HCT116 (cell line): ENCODE measurements around the gene GMDS. TPM values are rescaled to one million over a fixed set of nuclear protein-coding genes. Genes with fewer than 3 reads are reported as not detected.

Source experiments
- ATAC-seq: fragments of 200-7000 bp; cut with Tn5 transposase; 2 replicates; pipeline ENCODE4 v1.9.1; 2020; ENCODE audit warnings: mild to moderate bottlenecking, moderate library complexity
- BruUV-seq: library from RNA; stranded (reverse); fragments of 400-500 nt; replicated peaks from 2 replicates; lab custom pipeline; 2021; lab: Mats Ljungman, UMichigan
- CTCF ChIA-PET: fragments of 300-600 bp; sonication (Branson Sonifier 250); formaldehyde crosslinking; loops from one replicate; lab custom pipeline; 2021; ENCODE audit warnings: antibody characterized with exemption; lab: Charles Lee
- POLR2A ChIA-PET: fragments of 300-600, 350-600 bp; sonication (Branson Sonifier 250); formaldehyde crosslinking; loops from one replicate; lab custom pipeline; 2021; ENCODE audit warnings: antibody characterized with exemption; lab: Charles Lee
- RAD21 ChIA-PET, 2 experiments: fragments of 300-600 bp; sonication (Branson Sonifier 250); formaldehyde crosslinking; loops; one replicate each; lab custom pipeline; 2023; ENCODE audit warnings: low total read pairs in 2 of 2; ENCODE audit not compliant: uncharacterized antibody in 2 of 2, unreplicated experiment in 2 of 2, low non-redundant PET in 1 of 2; lab: Charles Lee
- DNase-seq: peaks from one replicate; pipeline ENCODE4 v3.0.0-alpha.2; 2010; ENCODE audit warnings: low read depth, low spot score
- H2AFZ ChIP-seq: fragments of 200-600 bp; shearing (Covaris generic), sonication (generic); 2 replicates; pipeline ENCODE4 v1.6.1; 2017; ENCODE audit warnings: low read depth, mixed run types, mixed read lengths, antibody characterized with exemption, low read length; ENCODE audit not compliant: poor library complexity, severe bottlenecking
- H3K27ac ChIP-seq: 2 replicates; pipeline ENCODE4 v1.5.1; 2012; ENCODE audit warnings: low read depth, low read length
- H3K27me3 ChIP-seq: fragments of 200-600 bp; sonication (generic); 2 replicates; pipeline ENCODE4 v1.6.1; 2016; ENCODE audit warnings: mixed run types, low read length, mixed read lengths; ENCODE audit not compliant: insufficient read depth
- H3K36me3 ChIP-seq, 2 experiments: fragments of 200-500 bp in 1 of 2; fragments of 200-600 bp in 1 of 2; sonication (Bioruptor generic) in 1 of 2; sonication (generic) in 1 of 2; 2 replicates each; pipeline versions ENCODE4 v1.5.1 to v1.6.1; 2014 to 2016; ENCODE audit warnings: low read length in 2 of 2, inconsistent platforms in 1 of 2, mixed read lengths in 1 of 2, mixed run types in 1 of 2; ENCODE audit not compliant: insufficient read depth in 2 of 2, control insufficient read depth in 1 of 2
- H3K4me1 ChIP-seq, 2 experiments: fragments of 200-600 bp in 1 of 2; sonication (generic) in 1 of 2; 2 replicates each; pipeline versions ENCODE4 v1.5.1 to v1.6.1; 2012 to 2017; ENCODE audit warnings: low read length in 2 of 2, inconsistent platforms in 1 of 2, mild to moderate bottlenecking in 1 of 2, mixed read lengths in 1 of 2, mixed run types in 1 of 2, moderate library complexity in 1 of 2; ENCODE audit not compliant: insufficient read depth in 2 of 2, control insufficient read depth in 1 of 2
- H3K4me2 ChIP-seq: fragments of 200-600 bp; sonication (generic); 2 replicates; pipeline ENCODE4 v1.6.1; 2017; ENCODE audit warnings: mixed run types, low read length, mixed read lengths
- H3K4me3 ChIP-seq, 2 experiments: fragments of 200-600 bp in 1 of 2; sonication (generic) in 1 of 2; replicated peaks in 1 of 2; 2 replicates each; pipeline ENCODE4 v1.5.1; 2011 to 2016; ENCODE audit warnings: low read length in 2 of 2, control low read depth in 1 of 2, low read depth in 1 of 2, mild to moderate bottlenecking in 1 of 2, mixed read lengths in 1 of 2, mixed run types in 1 of 2
- H3K79me2 ChIP-seq: fragments of 200-600 bp; sonication (generic); 2 replicates; pipeline ENCODE4 v1.6.1; 2017; ENCODE audit warnings: mild to moderate bottlenecking, mixed run types, low read length, moderate library complexity, mixed read lengths; ENCODE audit not compliant: insufficient read depth
- H3K9ac ChIP-seq: fragments of 200-600 bp; sonication (generic); 2 replicates; pipeline ENCODE4 v1.6.1; 2016; ENCODE audit warnings: low read length, mixed read lengths
- H3K9me2 ChIP-seq: fragments of 200-600 bp; sonication (generic), shearing (Covaris generic); 2 replicates; pipeline ENCODE4 v1.6.1; 2017; ENCODE audit warnings: mixed run types, mild to moderate bottlenecking, moderate library complexity; ENCODE audit not compliant: insufficient read depth
- H3K9me3 ChIP-seq, 2 experiments: fragments of 200-500 bp in 1 of 2; fragments of 200-600 bp in 1 of 2; sonication (Bioruptor generic) in 1 of 2; sonication (generic) in 1 of 2; 2 replicates each; pipeline ENCODE4 v1.6.1; 2014 to 2017; ENCODE audit warnings: low read length in 2 of 2, mixed read lengths in 2 of 2, inconsistent platforms in 1 of 2, low read depth in 1 of 2, mild to moderate bottlenecking in 1 of 2, mixed run types in 1 of 2, moderate library complexity in 1 of 2; ENCODE audit not compliant: control insufficient read depth in 1 of 2, insufficient read depth in 1 of 2
- H4K20me1 ChIP-seq: fragments of 200-600 bp; sonication (generic), shearing (Covaris generic); 2 replicates; pipeline ENCODE4 v1.6.1; 2017; ENCODE audit warnings: mixed run types, mild to moderate bottlenecking, moderate library complexity; ENCODE audit not compliant: insufficient read depth
- CEBPB ChIP-seq: IDR thresholded peaks from 2 replicates; pipeline ENCODE4 v1.6.1; 2012; ENCODE audit warnings: low read depth
- ELF1 ChIP-seq: IDR thresholded peaks from 2 replicates; pipeline ENCODE4 v1.6.1; 2012; ENCODE audit warnings: low read depth, borderline replicate concordance
- JUND ChIP-seq: IDR thresholded peaks from 2 replicates; pipeline ENCODE4 v1.6.1; 2012
- POLR2A ChIP-seq: IDR thresholded peaks from 2 replicates; pipeline ENCODE4 v1.7.0; 2011; ENCODE audit warnings: borderline replicate concordance; ENCODE audit not compliant: insufficient read depth, insufficient read length; ENCODE audit errors: extremely low read depth
- POLR2AphosphoS5 ChIP-seq: IDR thresholded peaks from 2 replicates; pipeline ENCODE4 v1.6.1; 2011; ENCODE audit warnings: mild to moderate bottlenecking, low read depth, low read length, moderate library complexity
- SIN3A ChIP-seq: IDR thresholded peaks from 2 replicates; pipeline ENCODE4 v1.6.1; 2012; ENCODE audit warnings: low read depth
- TCF7L2 ChIP-seq: IDR thresholded peaks from 2 replicates; pipeline ENCODE4 v1.7.0; 2011; ENCODE audit warnings: borderline replicate concordance, inconsistent platforms; ENCODE audit not compliant: insufficient read depth, insufficient read length; ENCODE audit errors: extremely low read depth
- YY1 ChIP-seq: IDR thresholded peaks from 2 replicates; pipeline ENCODE4 v1.6.1; 2011; ENCODE audit warnings: low read length, low read depth, moderate library complexity, mild to moderate bottlenecking; ENCODE audit not compliant: insufficient replicate concordance; ENCODE audit errors: extremely low read depth
- ZFX ChIP-seq: fragments of 450-650 bp; IDR thresholded peaks from 2 replicates; pipeline ENCODE4 v1.6.1; 2017
- ZNF274 ChIP-seq: fragments of 200-500 bp; sonication (Bioruptor generic); IDR thresholded peaks from 2 replicates; pipeline ENCODE4 v1.6.1; 2014; ENCODE audit warnings: mild to moderate bottlenecking, low read depth, low read length, inconsistent platforms
- intact Hi-C: fragments of 100-400 bp; cut with micrococcal nuclease; formaldehyde crosslinking; loops from 2 replicates; pipeline ENCODE4 v1.10.0; 2022
- total RNA-seq: library from RNA; stranded (reverse); gene quantifications from one replicate; pipeline ENCODE4 v1.2.1, GENCODE V29; 2021; ENCODE audit not compliant: unreplicated experiment
- TF ChIP-seq, protein P1 (sequence below): IDR thresholded peaks from 2 replicates; pipeline ENCODE4 v1.6.1; 2012; ENCODE audit warnings: low read depth
- TF ChIP-seq, protein P2 (sequence below): IDR thresholded peaks from 2 replicates; pipeline ENCODE4 v1.6.1; 2012

The GMDS gene
- total RNA-seq, 1 experiment from 2014 or later, result 34.4 TPM

DNA sequence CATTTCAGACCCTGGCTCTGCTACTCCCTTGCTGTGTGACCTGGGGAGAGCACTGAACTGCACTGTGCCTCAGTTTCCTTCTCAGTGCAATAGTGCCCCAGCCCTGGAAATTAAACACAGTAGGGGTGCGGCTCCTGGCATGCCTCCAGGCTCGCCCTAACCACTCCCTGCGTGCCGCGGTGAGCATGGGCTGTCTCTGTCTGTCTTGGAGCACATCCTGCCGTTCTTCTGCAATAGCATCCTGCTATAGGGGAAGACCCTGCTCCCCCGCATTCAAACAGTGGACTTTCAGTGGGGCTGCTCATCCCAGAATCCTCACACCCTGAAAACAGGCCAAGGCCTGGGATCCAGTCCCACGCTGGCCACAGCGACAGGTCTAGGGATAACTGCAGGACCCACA is 506.2 kb downstream of the GMDS start (continued):
- TF ChIP-seq, protein P1, sequence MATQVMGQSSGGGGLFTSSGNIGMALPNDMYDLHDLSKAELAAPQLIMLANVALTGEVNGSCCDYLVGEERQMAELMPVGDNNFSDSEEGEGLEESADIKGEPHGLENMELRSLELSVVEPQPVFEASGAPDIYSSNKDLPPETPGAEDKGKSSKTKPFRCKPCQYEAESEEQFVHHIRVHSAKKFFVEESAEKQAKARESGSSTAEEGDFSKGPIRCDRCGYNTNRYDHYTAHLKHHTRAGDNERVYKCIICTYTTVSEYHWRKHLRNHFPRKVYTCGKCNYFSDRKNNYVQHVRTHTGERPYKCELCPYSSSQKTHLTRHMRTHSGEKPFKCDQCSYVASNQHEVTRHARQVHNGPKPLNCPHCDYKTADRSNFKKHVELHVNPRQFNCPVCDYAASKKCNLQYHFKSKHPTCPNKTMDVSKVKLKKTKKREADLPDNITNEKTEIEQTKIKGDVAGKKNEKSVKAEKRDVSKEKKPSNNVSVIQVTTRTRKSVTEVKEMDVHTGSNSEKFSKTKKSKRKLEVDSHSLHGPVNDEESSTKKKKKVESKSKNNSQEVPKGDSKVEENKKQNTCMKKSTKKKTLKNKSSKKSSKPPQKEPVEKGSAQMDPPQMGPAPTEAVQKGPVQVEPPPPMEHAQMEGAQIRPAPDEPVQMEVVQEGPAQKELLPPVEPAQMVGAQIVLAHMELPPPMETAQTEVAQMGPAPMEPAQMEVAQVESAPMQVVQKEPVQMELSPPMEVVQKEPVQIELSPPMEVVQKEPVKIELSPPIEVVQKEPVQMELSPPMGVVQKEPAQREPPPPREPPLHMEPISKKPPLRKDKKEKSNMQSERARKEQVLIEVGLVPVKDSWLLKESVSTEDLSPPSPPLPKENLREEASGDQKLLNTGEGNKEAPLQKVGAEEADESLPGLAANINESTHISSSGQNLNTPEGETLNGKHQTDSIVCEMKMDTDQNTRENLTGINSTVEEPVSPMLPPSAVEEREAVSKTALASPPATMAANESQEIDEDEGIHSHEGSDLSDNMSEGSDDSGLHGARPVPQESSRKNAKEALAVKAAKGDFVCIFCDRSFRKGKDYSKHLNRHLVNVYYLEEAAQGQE, result no peak
- no peak for TF ChIP-seq SIN3A

DNA sequence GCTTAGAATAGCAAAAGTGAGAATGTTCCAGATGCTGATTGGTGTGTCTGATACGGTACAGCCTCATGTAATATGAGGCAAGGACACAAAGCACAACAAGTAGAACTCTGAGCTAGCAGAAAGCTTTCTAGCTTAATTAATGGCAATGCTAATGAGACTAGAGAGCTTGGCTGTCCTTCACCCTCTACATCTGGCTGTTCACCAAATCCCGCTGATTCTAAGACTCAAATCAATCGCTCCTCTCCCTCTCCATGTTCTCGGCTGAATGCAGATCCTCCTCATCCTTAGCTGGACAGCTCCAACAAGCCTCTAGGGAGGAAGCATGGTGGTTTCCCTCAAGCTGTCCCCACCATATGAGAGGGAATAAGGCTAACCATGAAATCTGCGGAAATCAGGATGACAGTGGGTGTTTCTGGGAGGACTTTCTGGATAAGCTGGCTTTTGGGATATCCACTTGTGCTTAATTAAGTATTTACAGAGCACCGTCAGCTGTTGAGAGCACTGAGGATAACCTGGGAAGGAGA is 506.8 kb downstream of the GMDS start:
- TF ChIP-seq, protein P1, result no peak; the same call in 1 of the 2 replicates
- TF ChIP-seq POLR2AphosphoS5 (no peak), CEBPB (no peak), ZNF274 (no peak), SIN3A (no peak), TCF7L2 (no peak), YY1 (no peak), ZFX (no peak), POLR2A (no peak), ELF1 (no peak), JUND (no peak)
- TF ChIP-seq, protein P2, sequence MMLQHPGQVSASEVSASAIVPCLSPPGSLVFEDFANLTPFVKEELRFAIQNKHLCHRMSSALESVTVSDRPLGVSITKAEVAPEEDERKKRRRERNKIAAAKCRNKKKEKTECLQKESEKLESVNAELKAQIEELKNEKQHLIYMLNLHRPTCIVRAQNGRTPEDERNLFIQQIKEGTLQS, result no peak
- TF ChIP-seq, all 23 proteins: peak for 0
- RAD21 ChIA-PET, result no interaction called here
- DNase-seq (no peak), ATAC-seq (no peak)
- no peak overlapping the region for H3K27ac ChIP-seq
- no peaks in the 10 kb centered on the region for H3K9me3 ChIP-seq
- H3K36me3 ChIP-seq, result no peaks in the 10 kb centered on the region
- CTCF ChIA-PET, result no interaction called here
- H3K79me2 ChIP-seq, result no peaks in the 10 kb centered on the region
- H3K27me3 ChIP-seq, result no peaks in the 10 kb centered on the region
- POLR2A ChIA-PET, result no interaction called here
- no peak overlapping the region for H3K9ac ChIP-seq
- BruUV-seq, result no TSS peak
- H3K4me1 ChIP-seq, result no peaks in the 10 kb centered on the region
- H2AFZ ChIP-seq, result no peak overlapping the region
- H3K9me2 ChIP-seq, result no peaks in the 10 kb centered on the region
- intact Hi-C loops, result no loop called here
- no peaks in the 10 kb centered on the region for H4K20me1 ChIP-seq
- H3K4me3 ChIP-seq, result no peak overlapping the region
- no peak overlapping the region for H3K4me2 ChIP-seq
